Parathyroid adenoma (tissue), 2 donors: Measurements from ENCODE around the gene LY6G6F.

Source experiments
- H2AFZ ChIP-seq: fragments of 300-600 bp; sonication (generic); one replicate; pipeline ENCODE4 v1.7.0; 2017; ENCODE audit warnings: antibody characterized with exemption, mild to moderate bottlenecking
- H3K27ac ChIP-seq: fragments of 300-600 bp; sonication (generic); one replicate; pipeline ENCODE4 v1.7.0; 2017
- H3K27me3 ChIP-seq: fragments of 300-600 bp; sonication (generic); one replicate; pipeline ENCODE4 v1.7.0; 2017; ENCODE audit warnings: low read length; ENCODE audit not compliant: control insufficient read depth, insufficient read depth
- H3K36me3 ChIP-seq: fragments of 300-600 bp; sonication (generic); one replicate; pipeline ENCODE4 v1.7.0; 2017; ENCODE audit warnings: low read length; ENCODE audit not compliant: control insufficient read depth, insufficient read depth
- H3K4me1 ChIP-seq: fragments of 300-600 bp; sonication (generic); one replicate; pipeline ENCODE4 v1.7.0; 2017; ENCODE audit warnings: control low read depth
- H3K4me2 ChIP-seq: fragments of 300-600 bp; sonication (generic); one replicate; pipeline ENCODE4 v1.7.0; 2017; ENCODE audit warnings: low read length
- H3K4me3 ChIP-seq: fragments of 300-600 bp; sonication (generic); one replicate; pipeline ENCODE4 v1.7.0; 2017; ENCODE audit warnings: low read depth, low read length
- H3K79me2 ChIP-seq: fragments of 300-600 bp; sonication (generic); one replicate; pipeline ENCODE4 v1.7.0; 2017; ENCODE audit warnings: control low read depth
- H3K9ac ChIP-seq: fragments of 300-600 bp; sonication (generic); one replicate; pipeline ENCODE4 v1.7.0; 2017; ENCODE audit warnings: mild to moderate bottlenecking
- H3K9me3 ChIP-seq: fragments of 300-600 bp; sonication (generic); one replicate; pipeline ENCODE4 v1.7.0; 2017; ENCODE audit warnings: low read length; ENCODE audit not compliant: control insufficient read depth
- TF ChIP-seq, protein P1 (sequence below): fragments of 300-600 bp; sonication (generic); IDR thresholded peaks from one replicate; pipeline ENCODE4 v1.7.0; 2017; ENCODE audit warnings: antibody characterized with exemption, mild to moderate bottlenecking
- donor health status: primary hyperparathyroidism.

Gene LY6G6F

GRCh38 chr6:31659649-31660380 lies 46.9 kb upstream of the LY6G6F start:
- Histone ChIP-seq H3K27ac (peak overlapping the region; percentile 91), H3K4me2 (peak overlapping the region; percentile 82), H3K4me1 (peaks cover 15% of the 10 kb centered on the region), H3K9ac (peak overlapping the region; percentile 91), H3K9me3 (no peaks in the 10 kb centered on the region), H3K27me3 (no peaks in the 10 kb centered on the region), H2AFZ (peak overlapping the region; percentile 81), H3K4me3 (peak overlapping the region; percentile 87), H3K79me2 (peaks cover 32% of the 10 kb centered on the region), H3K36me3 (no peaks in the 10 kb centered on the region)
- TF ChIP-seq, protein P1, sequence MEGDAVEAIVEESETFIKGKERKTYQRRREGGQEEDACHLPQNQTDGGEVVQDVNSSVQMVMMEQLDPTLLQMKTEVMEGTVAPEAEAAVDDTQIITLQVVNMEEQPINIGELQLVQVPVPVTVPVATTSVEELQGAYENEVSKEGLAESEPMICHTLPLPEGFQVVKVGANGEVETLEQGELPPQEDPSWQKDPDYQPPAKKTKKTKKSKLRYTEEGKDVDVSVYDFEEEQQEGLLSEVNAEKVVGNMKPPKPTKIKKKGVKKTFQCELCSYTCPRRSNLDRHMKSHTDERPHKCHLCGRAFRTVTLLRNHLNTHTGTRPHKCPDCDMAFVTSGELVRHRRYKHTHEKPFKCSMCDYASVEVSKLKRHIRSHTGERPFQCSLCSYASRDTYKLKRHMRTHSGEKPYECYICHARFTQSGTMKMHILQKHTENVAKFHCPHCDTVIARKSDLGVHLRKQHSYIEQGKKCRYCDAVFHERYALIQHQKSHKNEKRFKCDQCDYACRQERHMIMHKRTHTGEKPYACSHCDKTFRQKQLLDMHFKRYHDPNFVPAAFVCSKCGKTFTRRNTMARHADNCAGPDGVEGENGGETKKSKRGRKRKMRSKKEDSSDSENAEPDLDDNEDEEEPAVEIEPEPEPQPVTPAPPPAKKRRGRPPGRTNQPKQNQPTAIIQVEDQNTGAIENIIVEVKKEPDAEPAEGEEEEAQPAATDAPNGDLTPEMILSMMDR, result no peak

DNA sequence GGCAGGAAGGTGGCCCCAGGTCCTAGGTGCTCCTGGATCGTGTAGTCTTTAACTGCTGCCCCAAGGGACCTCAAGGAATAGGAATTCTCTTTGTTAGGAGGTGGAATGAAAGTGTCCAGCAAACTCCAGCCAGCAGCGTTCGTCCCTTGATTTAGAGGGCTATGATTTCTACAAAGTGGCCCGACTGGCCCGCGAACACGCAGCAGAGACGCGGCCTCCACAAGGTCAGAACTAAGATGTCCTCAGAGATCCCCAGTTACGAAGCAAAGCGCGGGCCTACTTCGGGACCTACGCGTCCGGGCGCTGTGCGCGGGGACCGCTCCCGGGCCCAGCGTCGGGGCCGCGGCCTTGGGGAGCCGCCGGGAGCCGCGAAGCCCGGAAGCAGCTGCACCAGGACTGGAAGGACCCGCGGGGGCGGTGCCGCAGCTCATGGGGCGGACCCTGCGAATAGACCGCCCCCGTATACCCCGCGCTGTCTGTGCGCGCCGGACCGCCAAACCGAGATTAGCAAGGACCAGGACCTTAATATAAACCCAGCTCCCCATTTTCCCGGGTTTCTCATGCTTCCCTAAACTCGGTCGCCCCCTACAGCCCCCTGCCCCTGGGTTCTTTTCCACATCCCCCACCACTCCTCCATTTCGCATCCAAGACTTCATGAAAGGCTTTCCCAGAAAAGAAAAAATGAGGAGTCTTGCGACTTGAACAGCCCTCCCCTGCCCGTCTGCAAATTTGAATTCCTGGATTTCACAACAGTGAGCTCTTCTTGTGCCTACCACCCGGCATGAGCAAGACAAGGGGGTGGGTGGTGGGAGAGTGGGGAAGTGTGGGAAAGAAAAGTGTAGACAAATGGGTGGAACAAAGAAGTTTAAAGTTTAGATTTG lies 46.0 kb upstream of the LY6G6F start, which contains the start of gene C6orf47:
Gene C6orf47 (minus strand): TSS at position 398 of the 881 bp plus-strand sequence. CDS start 831 bp downstream, outside the sequence.
- Histone ChIP-seq H3K27me3 (no peaks in the 10 kb centered on the region), H3K4me1 (peaks cover 15% of the 10 kb centered on the region), H3K36me3 (no peaks in the 10 kb centered on the region), H3K9me3 (no peaks in the 10 kb centered on the region), H3K4me2 (peak within 1 kb of the TSS; percentile 82), H3K79me2 (peaks cover 32% of the 10 kb centered on the region), H3K9ac (peak within 1 kb of the TSS; percentile 91), H2AFZ (peak within 1 kb of the TSS; percentile 81), H3K4me3 (peak within 1 kb of the TSS; percentile 87), H3K27ac (peak within 1 kb of the TSS; percentile 91)
- TF ChIP-seq, protein P1, result peak; percentile 2

- Histone ChIP-seq H3K4me1 (peaks cover 15% of the 10 kb centered on the region), H3K27ac (peak overlapping the region; percentile 91), H3K9me3 (no peaks in the 10 kb centered on the region), H3K4me2 (peak overlapping the region; percentile 82), H2AFZ (peak overlapping the region; percentile 81), H3K79me2 (peaks cover 38% of the 10 kb centered on the region), H3K4me3 (peak overlapping the region; percentile 87), H3K36me3 (no peaks in the 10 kb centered on the region), H3K9ac (no peak overlapping the region), H3K27me3 (no peaks in the 10 kb centered on the region)
- TF ChIP-seq, protein P1, result no peak
Observed at GRCh38 chr6:31661262-31662123, 45.2 kb upstream of the LY6G6F start.

- H2AFZ ChIP-seq, result no peak overlapping the region
- no peak overlapping the region for H3K4me2 ChIP-seq
- H3K79me2 ChIP-seq, result peaks cover 43% of the 10 kb centered on the region
- no peaks in the 10 kb centered on the region for H3K27me3 ChIP-seq
- TF ChIP-seq, protein P1, result no peak
- H3K4me3 ChIP-seq, result no peak overlapping the region
- H3K36me3 ChIP-seq, result no peaks in the 10 kb centered on the region
- H3K9ac ChIP-seq, result no peak overlapping the region
- peaks cover 15% of the 10 kb centered on the region for H3K4me1 ChIP-seq
- H3K27ac ChIP-seq, result no peak overlapping the region
- no peaks in the 10 kb centered on the region for H3K9me3 ChIP-seq
Observed at GRCh38 chr6:31662124-31662723, 44.4 kb upstream of the LY6G6F start.
